ENCODE results near the gene GJB2.
"Not testable (repeated sequence)": the region's sequence is repeated elsewhere in the genome, so short reads cannot be mapped to it uniquely, and the experiment has no call there.

GJB2 gene

GRCh38 chr13:20165417-20166257, 27.1 kb downstream of the GJB2 start:
- DNase-seq: no peak

GRCh38 chr13:20161951-20162300, 30.8 kb downstream of the GJB2 start:
- no peak for DNase-seq

GRCh38 chr13:20161275-20161950, 31.3 kb downstream of the GJB2 start:
- no peak for DNase-seq

GRCh38 chr13:20160306-20161274, 32.1 kb downstream of the GJB2 start, which contains the start of gene GJA3:
Gene GJA3 (minus strand): TSS chr13:20161052. CDS start chr13:20143288, 17,764 bp downstream.
- no peak for DNase-seq

GRCh38 chr13:20159646-20160305, 33.0 kb downstream of the GJB2 start:
- DNase-seq: no peak

- no peak for DNase-seq
Observed at GRCh38 chr13:20157151-20157796, 35.5 kb downstream of the GJB2 start.

GRCh38 chr13:20156702-20157101, 36.0 kb downstream of the GJB2 start:
- DNase-seq: no peak

- not testable (repeated sequence) for DNase-seq
Observed at GRCh38 chr13:20153290-20153689, 39.4 kb downstream of the GJB2 start.

GRCh38 chr13:20151612-20152011, 41.1 kb downstream of the GJB2 start:
- no peak for DNase-seq

GRCh38 chr13:20151016-20151415, 41.7 kb downstream of the GJB2 start:
- DNase-seq: no peak

- no peak for DNase-seq
Observed at GRCh38 chr13:20150561-20150960, 42.2 kb downstream of the GJB2 start.

GRCh38 chr13:20149762-20150161, 43.0 kb downstream of the GJB2 start:
- DNase-seq: no peak

GRCh38 chr13:20148501-20149183, 44.1 kb downstream of the GJB2 start:
- DNase-seq: no peak

- DNase-seq: no peak
Observed at GRCh38 chr13:20146381-20146780, 46.4 kb downstream of the GJB2 start.

GRCh38 chr13:20145521-20145920, 47.2 kb downstream of the GJB2 start:
- DNase-seq: no peak

- DNase-seq: no peak
Observed at GRCh38 chr13:20144141-20144850, 48.4 kb downstream of the GJB2 start.

- DNase-seq: no peak
Observed at GRCh38 chr13:20142927-20143480, 49.7 kb downstream of the GJB2 start.

GRCh38 chr13:20142023-20142926, 50.5 kb downstream of the GJB2 start:
- DNase-seq: no peak
